Measurements from ENCODE around the gene PDXP.

Gene PDXP

GRCh38 chr22:37664249-37665101, 6.0 kb downstream of the PDXP start:
- DNase-seq (ENCODE audit: low read depth): no peak
- no peak for TF ChIP-seq CTCF (IDR thresholded peaks at IDR 0.05; ENCODE audit: control insufficient read depth, extremely low read depth, insufficient read depth)
- H3K4me3 ChIP-seq (ENCODE audit: low read depth, low read length): no peak overlapping the region

- no peak overlapping the region for H3K4me3 ChIP-seq (ENCODE audit: low read depth, low read length)
- TF ChIP-seq CTCF (IDR thresholded peaks at IDR 0.05; ENCODE audit: control insufficient read depth, extremely low read depth, insufficient read depth): no peak
- no peak for DNase-seq (ENCODE audit: low read depth)
Observed at GRCh38 chr22:37665487-37665886, 7.0 kb downstream of the PDXP start.

GRCh38 chr22:37669586-37669985, 11.1 kb downstream of the PDXP start:
- DNase-seq (ENCODE audit: low read depth): no peak
- H3K4me3 ChIP-seq (ENCODE audit: low read depth, low read length): no peak overlapping the region
- TF ChIP-seq CTCF (IDR thresholded peaks at IDR 0.05; ENCODE audit: control insufficient read depth, extremely low read depth, insufficient read depth): no peak

- H3K4me3 ChIP-seq (ENCODE audit: low read depth, low read length): no peak overlapping the region
- DNase-seq (ENCODE audit: low read depth): no peak
- TF ChIP-seq CTCF (IDR thresholded peaks at IDR 0.05; ENCODE audit: control insufficient read depth, extremely low read depth, insufficient read depth): no peak
Observed at GRCh38 chr22:37672206-37672919, 13.8 kb downstream of the PDXP start.

GRCh38 chr22:37672920-37673455, 14.5 kb downstream of the PDXP start:
- DNase-seq (ENCODE audit: low read depth): no peak
- no peak overlapping the region for H3K4me3 ChIP-seq (ENCODE audit: low read depth, low read length)
- no peak for TF ChIP-seq CTCF (IDR thresholded peaks at IDR 0.05; ENCODE audit: control insufficient read depth, extremely low read depth, insufficient read depth)

GRCh38 chr22:37674248-37674647, 15.7 kb downstream of the PDXP start:
- H3K4me3 ChIP-seq (ENCODE audit: low read depth, low read length): no peak overlapping the region
- DNase-seq (ENCODE audit: low read depth): no peak
- TF ChIP-seq CTCF (IDR thresholded peaks at IDR 0.05; ENCODE audit: control insufficient read depth, extremely low read depth, insufficient read depth): no peak

Measured in LNCaP clone FGC (cell line).